CD4-positive, alpha-beta T cell treated with Interleukin-12 subunit alpha and Interleukin-12 subunit beta, for 1 hour (primary cell): ENCODE results near the gene NDUFB4.

Source experiments
- DNase-seq: peaks from one replicate; pipeline ENCODE4 v3.0.0-alpha.2; 2020

The NDUFB4 gene

DNA sequence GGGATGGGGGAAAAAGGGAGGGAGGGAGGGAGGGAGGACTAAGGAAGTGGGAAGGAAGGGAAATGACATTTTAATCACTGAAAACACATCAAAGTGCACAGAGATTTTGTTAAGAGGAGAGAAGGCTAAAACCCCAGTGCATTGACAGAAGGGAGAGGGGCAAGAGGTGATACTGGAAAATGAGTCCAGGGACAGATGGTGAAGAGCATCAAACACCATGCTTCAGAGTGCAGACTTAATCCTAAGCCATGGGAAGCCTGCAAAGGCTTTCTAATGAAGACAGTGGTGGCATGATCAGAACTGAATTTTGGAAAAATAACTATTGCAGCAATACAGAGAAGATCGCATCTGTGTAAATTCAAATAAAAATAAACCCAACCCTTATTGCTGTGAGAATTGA is 44.1 kb downstream of the NDUFB4 start:
- DNase-seq: no peak

- no peak for DNase-seq
Measured at GRCh38 chr3:120641696-120642246, 45.6 kb downstream of the NDUFB4 start.

DNA sequence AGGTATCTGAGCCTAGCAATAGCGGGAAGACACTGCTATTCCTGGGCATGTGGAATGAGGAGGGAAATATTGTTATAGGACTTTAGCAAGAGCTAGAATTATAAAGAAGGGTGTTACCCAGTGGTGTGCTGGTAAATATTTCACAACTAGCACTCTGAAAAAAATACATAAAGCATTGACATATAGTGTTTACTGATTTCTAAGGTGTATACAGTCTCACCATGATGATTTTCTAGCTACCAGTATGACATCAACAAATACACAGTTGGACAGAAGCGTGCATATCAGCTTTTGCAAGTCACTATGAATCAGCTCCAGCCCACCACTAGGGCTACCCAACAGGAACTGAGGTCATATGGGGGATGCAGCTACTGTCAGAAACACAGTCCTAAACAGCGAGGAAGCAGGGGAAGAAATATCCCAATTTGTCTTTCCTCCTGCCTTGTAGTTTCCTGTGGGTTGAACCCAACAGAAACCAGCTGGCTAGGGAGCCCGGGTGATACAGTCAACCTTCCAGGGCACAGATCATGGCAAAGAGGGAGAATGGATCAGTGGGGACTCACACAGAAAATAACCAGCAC is 46.3 kb downstream of the NDUFB4 start:
- DNase-seq: no peak

GRCh38 chr3:120645083-120645845 is 49.1 kb downstream of the NDUFB4 start:
- no peak for DNase-seq

DNA sequence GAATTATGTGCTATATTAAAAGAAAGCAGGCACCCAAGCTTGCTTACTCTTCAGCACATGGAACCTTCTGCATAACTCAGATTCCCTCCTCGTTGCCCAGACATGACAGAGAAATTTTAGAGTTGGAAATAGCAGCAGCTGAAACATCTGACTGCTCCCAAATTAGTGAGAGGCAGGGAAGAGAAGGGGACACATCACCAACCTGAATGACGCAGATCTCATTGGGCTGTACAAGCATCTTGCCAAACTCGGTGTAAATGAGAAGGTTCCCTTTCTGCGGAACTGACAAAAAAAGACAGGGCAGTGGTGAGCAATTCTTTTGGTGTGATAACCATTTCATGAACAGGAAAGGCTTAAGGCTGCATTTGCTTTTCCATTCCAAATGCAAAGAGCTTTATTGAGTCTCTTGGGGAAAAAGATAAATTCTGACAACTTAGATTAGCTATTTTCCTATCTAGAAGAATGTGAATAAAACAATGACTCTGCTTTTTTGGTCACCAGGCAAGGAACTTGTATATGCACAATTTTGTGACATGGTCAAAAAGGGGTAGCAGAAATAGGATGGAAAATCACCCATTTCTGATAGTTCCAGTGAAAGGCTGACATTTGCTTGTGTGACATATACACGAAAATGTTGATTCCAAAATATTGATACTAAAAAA is 50.8 kb downstream of the NDUFB4 start:
- DNase-seq: no peak

DNA sequence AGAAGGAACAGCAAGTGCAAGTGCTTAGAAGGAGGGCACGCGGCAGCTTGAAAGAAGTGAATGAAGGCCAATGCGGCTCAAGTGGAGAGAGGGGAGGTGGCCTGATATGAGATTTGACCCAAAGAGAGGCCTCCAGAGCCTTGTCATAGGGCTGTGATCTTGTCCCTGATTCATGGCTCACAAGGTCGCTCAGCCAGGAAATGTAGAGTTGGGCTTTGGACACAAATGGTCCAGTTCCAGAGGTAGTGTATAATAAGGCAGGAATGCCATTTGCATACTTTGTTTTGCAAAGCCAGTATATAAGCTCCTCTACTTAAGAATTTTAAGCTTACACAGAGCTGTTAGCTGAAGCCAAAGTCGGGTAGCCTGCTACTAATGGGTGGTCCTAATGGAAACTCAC is 52.2 kb downstream of the NDUFB4 start:
- no peak for DNase-seq

DNA sequence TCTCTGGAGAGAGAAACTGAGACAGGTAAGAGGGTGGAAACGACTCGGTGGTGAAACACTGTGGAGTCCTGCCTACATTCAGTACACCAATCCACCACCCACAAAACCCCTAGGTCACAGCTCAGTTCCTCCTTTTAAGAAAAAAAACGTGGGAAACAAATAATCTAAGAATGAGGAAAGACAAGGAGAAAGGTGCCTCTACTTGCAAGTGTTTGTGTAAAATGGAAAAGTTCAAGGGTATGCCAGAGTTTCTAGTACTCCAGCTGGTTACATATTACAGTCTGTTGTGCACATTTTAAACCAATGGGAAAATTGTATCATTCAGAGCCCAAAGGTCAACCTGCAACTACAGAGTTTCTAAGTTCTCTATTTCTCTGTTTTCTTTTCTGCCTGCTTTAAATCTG is 53.7 kb downstream of the NDUFB4 start:
- no peak for DNase-seq

- no peak for DNase-seq
Measured at GRCh38 chr3:120650311-120650710, 54.2 kb downstream of the NDUFB4 start.
